Endothelial cell (in vitro differentiated cells): ENCODE measurements around the gene SERP1. TPM values are rescaled to one million over a fixed set of nuclear protein-coding genes. Genes with fewer than 3 reads are reported as not detected.

Experiments used
- DNase-seq: peaks from one replicate; pipeline ENCODE4 v3.0.0; 2021; ENCODE audit warnings: low spot score
- H3K27ac Mint-ChIP-seq: one replicate; pipeline ENCODE4 v1.8.0; 2021; ENCODE audit warnings: mixed read lengths, inconsistent platforms; ENCODE audit not compliant: unreplicated experiment
- H3K27me3 Mint-ChIP-seq: one replicate; pipeline ENCODE4 v1.8.0; 2021; ENCODE audit warnings: mild to moderate bottlenecking, moderate library complexity, mixed read lengths, inconsistent platforms; ENCODE audit not compliant: unreplicated experiment
- H3K36me3 Mint-ChIP-seq: one replicate; pipeline ENCODE4 v1.8.0; 2021; ENCODE audit warnings: mild to moderate bottlenecking, low read depth, mixed read lengths, inconsistent platforms; ENCODE audit not compliant: unreplicated experiment
- H3K4me1 Mint-ChIP-seq: one replicate; pipeline ENCODE4 v1.8.0; 2021; ENCODE audit warnings: mild to moderate bottlenecking, mixed read lengths, inconsistent platforms; ENCODE audit not compliant: unreplicated experiment
- H3K4me3 Mint-ChIP-seq: one replicate; pipeline ENCODE4 v1.8.0; 2021; ENCODE audit warnings: mild to moderate bottlenecking, mixed read lengths, inconsistent platforms; ENCODE audit not compliant: unreplicated experiment
- H3K9me3 Mint-ChIP-seq: one replicate; pipeline ENCODE4 v1.8.0; 2021; ENCODE audit warnings: mixed read lengths, inconsistent platforms; ENCODE audit not compliant: unreplicated experiment
- total RNA-seq: library from RNA; stranded (reverse); fragmentation: NEBNext Ultra II Directional; extraction: Animal tissue kit (Norgen Biotek cat#: 25700); gene quantifications from one replicate; pipeline ENCODE4 v1.2.1, GENCODE V29; 2021; ENCODE audit not compliant: unreplicated experiment
- TF ChIP-seq, protein P1 (sequence below): fragments of 200-600 bp; sonication (generic); IDR thresholded peaks from one replicate; pipeline ENCODE4 v1.5.0; 2021; ENCODE audit warnings: antibody characterized with exemption; ENCODE audit not compliant: unreplicated experiment

Gene SERP1
- total RNA-seq, 1 donor from 2014 or later = 89.9 TPM

DNA sequence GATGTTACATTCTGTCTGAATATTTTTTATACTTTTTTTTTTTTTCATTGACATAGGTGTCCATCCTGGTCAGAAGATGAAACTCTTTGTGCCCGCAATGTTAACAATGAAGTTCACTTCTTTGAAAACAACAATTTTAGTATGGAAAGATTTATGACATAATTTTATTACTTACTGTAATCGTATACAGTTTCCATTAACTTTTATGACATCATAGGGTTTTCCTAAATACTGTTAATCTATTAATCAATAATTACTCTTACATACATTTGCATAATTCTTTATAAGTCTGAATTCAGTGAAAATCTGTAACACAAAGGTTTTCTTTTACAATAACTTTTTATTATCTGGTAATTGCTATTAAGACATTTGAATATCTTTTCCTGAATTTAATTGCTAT is 17.9 kb upstream of the SERP1 start:
- Mint-ChIP-seq H3K27me3 (no peaks in the 10 kb centered on the region), H3K36me3 (peaks cover 8% of the 10 kb centered on the region), H3K27ac (no peak overlapping the region), H3K4me3 (no peak overlapping the region), H3K9me3 (no peaks in the 10 kb centered on the region), H3K4me1 (no peaks in the 10 kb centered on the region)
- TF ChIP-seq, protein P1, sequence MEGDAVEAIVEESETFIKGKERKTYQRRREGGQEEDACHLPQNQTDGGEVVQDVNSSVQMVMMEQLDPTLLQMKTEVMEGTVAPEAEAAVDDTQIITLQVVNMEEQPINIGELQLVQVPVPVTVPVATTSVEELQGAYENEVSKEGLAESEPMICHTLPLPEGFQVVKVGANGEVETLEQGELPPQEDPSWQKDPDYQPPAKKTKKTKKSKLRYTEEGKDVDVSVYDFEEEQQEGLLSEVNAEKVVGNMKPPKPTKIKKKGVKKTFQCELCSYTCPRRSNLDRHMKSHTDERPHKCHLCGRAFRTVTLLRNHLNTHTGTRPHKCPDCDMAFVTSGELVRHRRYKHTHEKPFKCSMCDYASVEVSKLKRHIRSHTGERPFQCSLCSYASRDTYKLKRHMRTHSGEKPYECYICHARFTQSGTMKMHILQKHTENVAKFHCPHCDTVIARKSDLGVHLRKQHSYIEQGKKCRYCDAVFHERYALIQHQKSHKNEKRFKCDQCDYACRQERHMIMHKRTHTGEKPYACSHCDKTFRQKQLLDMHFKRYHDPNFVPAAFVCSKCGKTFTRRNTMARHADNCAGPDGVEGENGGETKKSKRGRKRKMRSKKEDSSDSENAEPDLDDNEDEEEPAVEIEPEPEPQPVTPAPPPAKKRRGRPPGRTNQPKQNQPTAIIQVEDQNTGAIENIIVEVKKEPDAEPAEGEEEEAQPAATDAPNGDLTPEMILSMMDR = no peak
- no peak for DNase-seq

DNA sequence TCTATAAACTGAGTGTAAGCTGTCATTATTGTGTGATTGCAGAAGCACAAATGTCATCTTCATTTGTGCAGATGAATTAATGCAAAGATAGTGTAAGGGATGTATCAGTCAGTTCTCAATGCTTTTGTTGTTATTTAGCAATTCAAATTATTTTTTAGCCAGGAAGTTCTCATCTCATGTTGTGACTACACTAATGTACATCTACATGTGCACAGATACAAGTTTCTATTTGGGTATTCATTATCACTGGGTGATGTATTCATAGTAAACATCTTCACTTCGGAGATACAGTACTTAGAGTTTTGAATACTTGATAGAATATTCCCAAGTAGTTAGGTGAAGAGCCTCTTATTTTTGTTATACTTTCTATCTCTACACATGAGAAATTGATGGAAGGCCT is 11.4 kb upstream of the SERP1 start:
- H3K36me3 Mint-ChIP-seq = peaks cover 5% of the 10 kb centered on the region
- H3K27ac Mint-ChIP-seq = no peak overlapping the region
- no peak overlapping the region for H3K4me3 Mint-ChIP-seq
- H3K4me1 Mint-ChIP-seq = no peaks in the 10 kb centered on the region
- DNase-seq = no peak
- no peaks in the 10 kb centered on the region for H3K9me3 Mint-ChIP-seq
- H3K27me3 Mint-ChIP-seq = no peaks in the 10 kb centered on the region
- TF ChIP-seq, protein P1 = no peak

DNA sequence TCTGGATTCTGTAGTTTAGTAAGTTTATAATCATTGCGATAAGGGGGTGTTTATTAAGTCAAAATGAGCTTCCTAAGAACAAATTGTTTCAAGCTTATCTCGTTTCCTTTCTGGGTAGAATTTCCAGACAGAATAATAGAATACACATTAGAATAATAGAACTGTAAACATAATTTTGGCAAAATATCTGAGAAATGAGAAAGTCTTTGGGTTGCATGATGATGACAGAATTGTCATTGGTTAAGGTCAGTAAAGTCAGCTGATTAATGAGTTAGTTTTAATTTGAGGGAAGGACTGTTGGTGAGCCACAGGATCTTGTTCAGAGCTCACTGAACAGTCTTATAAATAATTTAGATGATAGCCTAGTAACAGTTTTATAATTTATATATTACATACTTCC is 10.5 kb upstream of the SERP1 start:
- peaks cover 9% of the 10 kb centered on the region for H3K36me3 Mint-ChIP-seq
- no peaks in the 10 kb centered on the region for H3K27me3 Mint-ChIP-seq
- no peak overlapping the region for H3K27ac Mint-ChIP-seq
- no peak for DNase-seq
- no peaks in the 10 kb centered on the region for H3K9me3 Mint-ChIP-seq
- no peak overlapping the region for H3K4me3 Mint-ChIP-seq
- no peaks in the 10 kb centered on the region for H3K4me1 Mint-ChIP-seq
- TF ChIP-seq, protein P1 = no peak

DNA sequence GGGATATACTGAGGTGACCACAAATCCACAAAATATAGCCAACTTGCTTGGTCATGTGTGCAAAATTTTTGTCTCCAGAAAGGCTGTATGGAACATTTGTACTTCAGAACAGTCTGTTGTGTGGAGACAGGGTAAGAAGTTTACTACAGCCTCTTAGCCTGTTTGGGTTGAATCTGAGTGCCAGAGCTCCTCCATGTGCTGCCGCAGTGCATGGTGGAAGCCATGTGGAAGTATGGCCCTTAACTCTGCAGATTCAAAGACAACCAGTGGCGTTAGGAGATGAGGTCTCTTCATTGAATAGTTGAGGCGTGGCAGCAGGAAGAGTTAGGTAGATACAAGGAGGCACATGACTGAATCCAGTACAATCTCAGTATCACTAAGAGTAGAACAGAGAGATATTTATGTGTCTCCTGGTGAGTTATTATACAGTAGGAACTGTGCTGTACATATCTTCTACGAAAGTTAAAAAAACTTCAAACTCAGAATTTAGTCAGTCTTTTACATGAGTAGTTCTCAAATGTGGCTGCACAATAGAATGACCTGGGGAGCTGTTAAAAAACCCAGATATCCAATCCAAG is 9.7 kb upstream of the SERP1 start:
- Mint-ChIP-seq H3K27ac (no peak overlapping the region), H3K4me3 (no peak overlapping the region), H3K27me3 (no peaks in the 10 kb centered on the region), H3K36me3 (peaks cover 9% of the 10 kb centered on the region), H3K9me3 (no peaks in the 10 kb centered on the region), H3K4me1 (no peaks in the 10 kb centered on the region)
- TF ChIP-seq, protein P1 = no peak
- no peak for DNase-seq

DNA sequence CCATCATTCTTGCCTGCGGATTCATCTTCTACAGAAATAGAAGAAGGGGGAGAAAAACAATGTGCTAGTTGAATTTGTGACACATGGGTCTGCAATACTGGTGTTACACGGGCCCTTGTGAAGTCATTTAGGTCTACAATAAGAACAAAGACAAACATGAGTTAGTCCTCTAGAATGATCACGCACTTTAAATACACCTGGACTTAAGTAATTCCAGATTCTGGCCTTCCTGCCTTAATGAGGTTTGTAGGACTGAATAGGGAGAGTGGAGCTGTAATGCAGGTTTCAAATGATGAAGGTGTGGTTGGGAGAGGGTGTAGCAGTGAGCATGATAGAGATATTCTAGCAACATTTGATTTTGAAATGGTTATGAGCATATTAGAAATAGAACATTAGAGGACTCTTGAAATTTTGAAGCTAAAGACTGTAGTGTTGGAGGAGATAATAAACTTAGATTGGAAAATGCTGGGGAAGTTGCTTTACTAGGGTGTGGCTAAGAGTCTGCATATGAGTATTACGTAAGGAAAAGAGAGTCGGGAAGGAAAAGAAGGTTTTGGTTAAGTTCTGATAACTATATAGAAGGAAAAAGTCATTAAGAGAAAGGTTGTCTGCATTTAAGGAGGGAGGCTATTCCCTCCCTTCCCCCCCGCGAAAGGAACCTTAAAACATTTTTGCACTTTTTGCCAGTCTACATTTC is 897 bp upstream of the SERP1 start:
- H3K27ac Mint-ChIP-seq = peak overlapping the region; percentile 97
- peaks cover 6% of the 10 kb centered on the region for H3K36me3 Mint-ChIP-seq
- peaks cover 11% of the 10 kb centered on the region for H3K27me3 Mint-ChIP-seq
- no peaks in the 10 kb centered on the region for H3K9me3 Mint-ChIP-seq
- no peak for DNase-seq
- peak overlapping the region; percentile 99 for H3K4me3 Mint-ChIP-seq
- TF ChIP-seq, protein P1 = no peak
- peaks cover 25% of the 10 kb centered on the region for H3K4me1 Mint-ChIP-seq
